HEK293 (cell line): ENCODE results near the gene CLDN16.

Source experiments
- CTCF ChIA-PET: fragments of 350-600 bp; formaldehyde crosslinking; extraction: SDS; loops from one replicate; lab custom pipeline; 2021; ENCODE audit warnings: antibody characterized with exemption; lab: Yijun Ruan, JAX
- POLR2A ChIA-PET: fragments of 300-600 bp; formaldehyde crosslinking; extraction: SDS; loops from one replicate; lab custom pipeline; 2020; ENCODE audit warnings: antibody characterized with exemption, inconsistent platforms; lab: Yijun Ruan, JAX
- H3K27ac ChIP-seq: fragments of 200-500 bp; sonication (Bioruptor generic); 2 replicates; pipeline ENCODE4 v1.5.1; 2014; ENCODE audit warnings: low read depth, low read length, control low read depth, inconsistent platforms; ENCODE audit errors: extremely low read depth
- H3K36me3 ChIP-seq, 2 experiments: fragments of 200-500 bp in 1 of 2; sonication (Bioruptor generic) in 1 of 2; 1 replicate in 1 of 2; 2 replicates in 1 of 2; pipeline ENCODE4 v1.5.1; 2014 to 2017; ENCODE audit warnings: inconsistent platforms in 2 of 2, low read length in 2 of 2; ENCODE audit not compliant: control insufficient read depth in 2 of 2, insufficient read depth in 1 of 2
- H3K4me1 ChIP-seq: fragments of 200-500 bp; sonication (Bioruptor generic); 2 replicates; pipeline ENCODE4 v1.5.1; 2014; ENCODE audit warnings: mild to moderate bottlenecking, low read length, inconsistent platforms; ENCODE audit not compliant: control insufficient read depth, insufficient read depth
- H3K4me3 ChIP-seq: 2 replicates; pipeline ENCODE4 v1.5.1; 2011; ENCODE audit warnings: low read depth, mild to moderate bottlenecking, control low read depth, low read length, moderate library complexity
- H3K9me3 ChIP-seq: fragments of 200-500 bp; sonication (Bioruptor generic); 2 replicates; pipeline ENCODE4 v1.5.1; 2014; ENCODE audit warnings: low read depth, low read length, inconsistent platforms; ENCODE audit not compliant: control insufficient read depth, insufficient read depth
- GLI2 ChIP-seq: fragments of 450-650 bp; formaldehyde crosslinking; IDR thresholded peaks from 2 replicates; pipeline ENCODE4; 2017; ENCODE audit warnings: missing biosample characterization, missing genetic modification characterization, low read depth, borderline replicate concordance
- ZEB2 ChIP-seq: fragments of 450-650 bp; formaldehyde crosslinking; IDR thresholded peaks from 2 replicates; pipeline ENCODE4 v1.5.1; 2016; ENCODE audit warnings: missing biosample characterization, missing genetic modification characterization
- ZNF112 ChIP-seq: fragments of 450-650 bp; formaldehyde crosslinking; IDR thresholded peaks from 2 replicates; pipeline ENCODE4 v1.5.0; 2017; ENCODE audit warnings: missing biosample characterization, missing genetic modification characterization
- ZNF335 ChIP-seq: fragments of 450-650 bp; formaldehyde crosslinking; conservative IDR thresholded peaks from 2 replicates; pipeline ENCODE4 v1.5.1; 2016; ENCODE audit warnings: missing biosample characterization, missing genetic modification characterization
- ZNF350 ChIP-seq: fragments of 450-650 bp; formaldehyde crosslinking; IDR thresholded peaks from 2 replicates; pipeline ENCODE4 v1.5.0; 2017; ENCODE audit warnings: missing biosample characterization, mild to moderate bottlenecking, missing genetic modification characterization
- ZNF366 ChIP-seq: fragments of 450-650 bp; formaldehyde crosslinking; conservative IDR thresholded peaks from 2 replicates; pipeline ENCODE4 v1.5.1; 2016; ENCODE audit warnings: missing biosample characterization, missing genetic modification characterization
- ZNF48 ChIP-seq: fragments of 450-650 bp; formaldehyde crosslinking; IDR thresholded peaks from 2 replicates; pipeline ENCODE4 v1.5.1; 2016; ENCODE audit warnings: missing biosample characterization, missing genetic modification characterization
- ZNF501 ChIP-seq: fragments of 450-650 bp; formaldehyde crosslinking; IDR thresholded peaks from 2 replicates; pipeline ENCODE4 v1.5.1; 2016; ENCODE audit warnings: missing biosample characterization, missing genetic modification characterization
- ZNF544 ChIP-seq: fragments of 450-650 bp; formaldehyde crosslinking; IDR thresholded peaks from 2 replicates; pipeline ENCODE4 v1.5.0; 2017; ENCODE audit warnings: missing biosample characterization, missing genetic modification characterization
- ZNF558 ChIP-seq: fragments of 450-650 bp; formaldehyde crosslinking; IDR thresholded peaks from 2 replicates; pipeline ENCODE4 v1.5.1; 2016; ENCODE audit warnings: missing biosample characterization, missing genetic modification characterization
- ZNF561 ChIP-seq: fragments of 450-650 bp; IDR thresholded peaks from 2 replicates; pipeline ENCODE4 v1.5.1; 2018; ENCODE audit warnings: missing biosample characterization, missing genetic modification characterization, borderline replicate concordance
- ZNF585B ChIP-seq: fragments of 450-650 bp; formaldehyde crosslinking; IDR thresholded peaks from 2 replicates; pipeline ENCODE4 v1.5.1; 2016; ENCODE audit warnings: missing biosample characterization, missing genetic modification characterization
- ZNF596 ChIP-seq: fragments of 450-650 bp; IDR thresholded peaks from 2 replicates; pipeline ENCODE4 v1.5.0; 2018; ENCODE audit warnings: missing biosample characterization, mild to moderate bottlenecking, missing genetic modification characterization, moderate library complexity
- ZNF658 ChIP-seq: fragments of 450-650 bp; formaldehyde crosslinking; IDR thresholded peaks from 2 replicates; pipeline ENCODE4; 2016; ENCODE audit warnings: missing biosample characterization, missing genetic modification characterization
- ZNF747 ChIP-seq: fragments of 450-650 bp; formaldehyde crosslinking; IDR thresholded peaks from 2 replicates; pipeline ENCODE4 v1.5.1; 2016; ENCODE audit warnings: missing biosample characterization, missing genetic modification characterization
- ZNF777 ChIP-seq: fragments of 450-650 bp; formaldehyde crosslinking; IDR thresholded peaks from 2 replicates; pipeline ENCODE4 v1.5.1; 2017; ENCODE audit warnings: missing biosample characterization, missing genetic modification characterization, borderline replicate concordance
- TF ChIP-seq, protein P1 (sequence below): fragments of 450-650 bp; formaldehyde crosslinking; IDR thresholded peaks from 2 replicates; pipeline ENCODE4 v1.5.1; 2016; ENCODE audit warnings: missing biosample characterization, missing genetic modification characterization, borderline replicate concordance
- TF ChIP-seq, protein P2 (sequence below): fragments of 450-650 bp; formaldehyde crosslinking; IDR thresholded peaks from 2 replicates; pipeline ENCODE4 v1.5.1; 2016; ENCODE audit warnings: missing biosample characterization, missing genetic modification characterization, borderline replicate concordance
- TF ChIP-seq, protein P3 (sequence below): fragments of 450-650 bp; formaldehyde crosslinking; conservative IDR thresholded peaks from 2 replicates; pipeline ENCODE4 v1.5.1; 2016; ENCODE audit warnings: low read depth, missing biosample characterization, missing genetic modification characterization

CLDN16 gene

DNA sequence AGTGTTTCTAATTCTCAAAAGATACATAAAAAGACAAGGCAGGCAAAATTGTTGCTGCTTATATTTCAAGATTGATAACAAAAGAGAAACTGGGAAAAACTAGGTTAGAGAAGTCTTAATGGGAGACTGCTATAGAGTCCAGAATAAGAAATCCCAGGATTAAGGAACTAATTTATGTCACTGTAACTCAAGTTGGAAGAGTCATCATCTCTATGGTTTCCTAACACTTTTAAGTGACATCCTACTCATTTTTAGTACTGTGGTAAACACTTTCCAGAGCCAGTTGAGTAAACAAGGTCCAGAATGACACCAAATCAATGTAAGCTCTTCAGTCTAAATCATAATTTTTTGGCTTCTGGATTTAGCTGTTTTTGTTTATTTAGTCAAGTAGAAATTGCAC, 8.0 kb downstream of the CLDN16 start (continued):
- TF ChIP-seq, protein P1, sequence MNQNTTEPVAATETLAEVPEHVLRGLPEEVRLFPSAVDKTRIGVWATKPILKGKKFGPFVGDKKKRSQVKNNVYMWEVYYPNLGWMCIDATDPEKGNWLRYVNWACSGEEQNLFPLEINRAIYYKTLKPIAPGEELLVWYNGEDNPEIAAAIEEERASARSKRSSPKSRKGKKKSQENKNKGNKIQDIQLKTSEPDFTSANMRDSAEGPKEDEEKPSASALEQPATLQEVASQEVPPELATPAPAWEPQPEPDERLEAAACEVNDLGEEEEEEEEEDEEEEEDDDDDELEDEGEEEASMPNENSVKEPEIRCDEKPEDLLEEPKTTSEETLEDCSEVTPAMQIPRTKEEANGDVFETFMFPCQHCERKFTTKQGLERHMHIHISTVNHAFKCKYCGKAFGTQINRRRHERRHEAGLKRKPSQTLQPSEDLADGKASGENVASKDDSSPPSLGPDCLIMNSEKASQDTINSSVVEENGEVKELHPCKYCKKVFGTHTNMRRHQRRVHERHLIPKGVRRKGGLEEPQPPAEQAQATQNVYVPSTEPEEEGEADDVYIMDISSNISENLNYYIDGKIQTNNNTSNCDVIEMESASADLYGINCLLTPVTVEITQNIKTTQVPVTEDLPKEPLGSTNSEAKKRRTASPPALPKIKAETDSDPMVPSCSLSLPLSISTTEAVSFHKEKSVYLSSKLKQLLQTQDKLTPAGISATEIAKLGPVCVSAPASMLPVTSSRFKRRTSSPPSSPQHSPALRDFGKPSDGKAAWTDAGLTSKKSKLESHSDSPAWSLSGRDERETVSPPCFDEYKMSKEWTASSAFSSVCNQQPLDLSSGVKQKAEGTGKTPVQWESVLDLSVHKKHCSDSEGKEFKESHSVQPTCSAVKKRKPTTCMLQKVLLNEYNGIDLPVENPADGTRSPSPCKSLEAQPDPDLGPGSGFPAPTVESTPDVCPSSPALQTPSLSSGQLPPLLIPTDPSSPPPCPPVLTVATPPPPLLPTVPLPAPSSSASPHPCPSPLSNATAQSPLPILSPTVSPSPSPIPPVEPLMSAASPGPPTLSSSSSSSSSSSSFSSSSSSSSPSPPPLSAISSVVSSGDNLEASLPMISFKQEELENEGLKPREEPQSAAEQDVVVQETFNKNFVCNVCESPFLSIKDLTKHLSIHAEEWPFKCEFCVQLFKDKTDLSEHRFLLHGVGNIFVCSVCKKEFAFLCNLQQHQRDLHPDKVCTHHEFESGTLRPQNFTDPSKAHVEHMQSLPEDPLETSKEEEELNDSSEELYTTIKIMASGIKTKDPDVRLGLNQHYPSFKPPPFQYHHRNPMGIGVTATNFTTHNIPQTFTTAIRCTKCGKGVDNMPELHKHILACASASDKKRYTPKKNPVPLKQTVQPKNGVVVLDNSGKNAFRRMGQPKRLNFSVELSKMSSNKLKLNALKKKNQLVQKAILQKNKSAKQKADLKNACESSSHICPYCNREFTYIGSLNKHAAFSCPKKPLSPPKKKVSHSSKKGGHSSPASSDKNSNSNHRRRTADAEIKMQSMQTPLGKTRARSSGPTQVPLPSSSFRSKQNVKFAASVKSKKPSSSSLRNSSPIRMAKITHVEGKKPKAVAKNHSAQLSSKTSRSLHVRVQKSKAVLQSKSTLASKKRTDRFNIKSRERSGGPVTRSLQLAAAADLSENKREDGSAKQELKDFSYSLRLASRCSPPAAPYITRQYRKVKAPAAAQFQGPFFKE (tag by site-specific recombination): no peak
- TF ChIP-seq ZNF658 (tag by site-specific recombination) (no peak), ZNF561 (tag by site-specific recombination) (no peak)
- TF ChIP-seq, all 188 proteins: peak for 0

DNA sequence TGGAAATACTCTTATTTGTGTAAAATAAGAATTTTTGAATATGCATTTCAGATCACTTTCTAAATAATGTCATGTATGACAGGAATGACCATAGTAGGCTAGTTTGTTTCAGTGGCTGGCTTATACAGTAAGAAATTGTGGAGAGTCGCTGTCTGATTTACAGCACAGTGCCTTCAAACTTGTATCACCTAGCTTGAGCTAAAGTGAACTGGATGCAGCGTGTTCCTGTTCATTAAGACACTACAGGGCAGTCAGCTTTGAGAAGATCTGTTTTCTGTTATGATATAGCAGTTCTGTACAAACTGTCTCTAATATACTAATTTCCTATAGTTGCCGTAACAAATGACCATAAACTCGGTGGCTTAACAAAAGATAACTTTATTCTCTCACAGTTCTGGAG, 9.9 kb downstream of the CLDN16 start:
- no peaks in the 10 kb centered on the region for H3K36me3 ChIP-seq
- H3K27ac ChIP-seq: no peak overlapping the region
- no peaks in the 10 kb centered on the region for H3K9me3 ChIP-seq
- CTCF ChIA-PET: interaction anchor here (0.7 kb wide), 1 partner anchor 41 kb away, joined by 3 read pairs; no protein-coding TSS in a partner anchor
- no peak overlapping the region for H3K4me3 ChIP-seq
- TF ChIP-seq GLI2: no peak
- no peak for TF ChIP-seq ZNF558
- TF ChIP-seq ZEB2 (tag by site-specific recombination): no peak
- no peak for TF ChIP-seq ZNF777 (tag by site-specific recombination)
- TF ChIP-seq, all 188 proteins: peak for 0
- no peaks in the 10 kb centered on the region for H3K4me1 ChIP-seq
- POLR2A ChIA-PET: no interaction called here

DNA sequence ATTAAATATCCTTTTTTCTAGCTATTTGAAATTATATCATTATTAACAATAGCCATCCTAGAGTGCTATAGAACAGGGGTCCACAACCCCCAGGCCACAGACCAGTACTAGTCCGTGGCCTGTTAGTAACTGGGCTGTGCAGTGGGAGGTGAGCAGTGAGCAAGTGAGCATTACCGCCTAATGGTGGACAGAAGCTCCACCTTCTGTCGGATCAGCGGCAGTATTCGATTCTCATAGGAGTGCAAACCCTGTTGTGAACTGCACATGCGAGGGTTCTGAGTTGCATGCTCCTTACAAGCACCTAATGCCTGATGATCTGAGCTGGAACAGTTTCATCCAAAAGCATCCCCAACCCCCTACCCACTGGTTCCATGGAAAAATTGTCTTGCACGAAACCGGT, 11.7 kb downstream of the CLDN16 start:
- ChIA-PET CTCF (interaction anchor here (0.8 kb wide), 1 partner anchor 434 kb away, joined by 3 read pairs; no protein-coding TSS in a partner anchor), POLR2A (no interaction called here)
- TF ChIP-seq ZNF544 (tag by site-specific recombination) (no peak), ZNF335 (tag by site-specific recombination) (no peak), ZNF366 (tag by site-specific recombination) (no peak), ZNF48 (no peak), ZNF501 (tag by site-specific recombination) (no peak), ZNF350 (tag by site-specific recombination) (no peak), ZNF747 (no peak), ZNF596 (tag by site-specific recombination) (no peak), ZNF585B (tag by site-specific recombination) (no peak), ZNF112 (tag by site-specific recombination) (no peak)
- TF ChIP-seq, protein P2, sequence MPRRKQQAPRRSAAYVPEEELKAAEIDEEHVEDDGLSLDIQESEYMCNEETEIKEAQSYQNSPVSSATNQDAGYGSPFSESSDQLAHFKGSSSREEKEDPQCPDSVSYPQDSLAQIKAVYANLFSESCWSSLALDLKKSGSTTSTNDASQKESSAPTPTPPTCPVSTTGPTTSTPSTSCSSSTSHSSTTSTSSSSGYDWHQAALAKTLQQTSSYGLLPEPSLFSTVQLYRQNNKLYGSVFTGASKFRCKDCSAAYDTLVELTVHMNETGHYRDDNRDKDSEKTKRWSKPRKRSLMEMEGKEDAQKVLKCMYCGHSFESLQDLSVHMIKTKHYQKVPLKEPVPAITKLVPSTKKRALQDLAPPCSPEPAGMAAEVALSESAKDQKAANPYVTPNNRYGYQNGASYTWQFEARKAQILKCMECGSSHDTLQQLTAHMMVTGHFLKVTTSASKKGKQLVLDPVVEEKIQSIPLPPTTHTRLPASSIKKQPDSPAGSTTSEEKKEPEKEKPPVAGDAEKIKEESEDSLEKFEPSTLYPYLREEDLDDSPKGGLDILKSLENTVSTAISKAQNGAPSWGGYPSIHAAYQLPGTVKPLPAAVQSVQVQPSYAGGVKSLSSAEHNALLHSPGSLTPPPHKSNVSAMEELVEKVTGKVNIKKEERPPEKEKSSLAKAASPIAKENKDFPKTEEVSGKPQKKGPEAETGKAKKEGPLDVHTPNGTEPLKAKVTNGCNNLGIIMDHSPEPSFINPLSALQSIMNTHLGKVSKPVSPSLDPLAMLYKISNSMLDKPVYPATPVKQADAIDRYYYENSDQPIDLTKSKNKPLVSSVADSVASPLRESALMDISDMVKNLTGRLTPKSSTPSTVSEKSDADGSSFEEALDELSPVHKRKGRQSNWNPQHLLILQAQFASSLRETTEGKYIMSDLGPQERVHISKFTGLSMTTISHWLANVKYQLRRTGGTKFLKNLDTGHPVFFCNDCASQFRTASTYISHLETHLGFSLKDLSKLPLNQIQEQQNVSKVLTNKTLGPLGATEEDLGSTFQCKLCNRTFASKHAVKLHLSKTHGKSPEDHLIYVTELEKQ: no peak
- TF ChIP-seq, protein P3, sequence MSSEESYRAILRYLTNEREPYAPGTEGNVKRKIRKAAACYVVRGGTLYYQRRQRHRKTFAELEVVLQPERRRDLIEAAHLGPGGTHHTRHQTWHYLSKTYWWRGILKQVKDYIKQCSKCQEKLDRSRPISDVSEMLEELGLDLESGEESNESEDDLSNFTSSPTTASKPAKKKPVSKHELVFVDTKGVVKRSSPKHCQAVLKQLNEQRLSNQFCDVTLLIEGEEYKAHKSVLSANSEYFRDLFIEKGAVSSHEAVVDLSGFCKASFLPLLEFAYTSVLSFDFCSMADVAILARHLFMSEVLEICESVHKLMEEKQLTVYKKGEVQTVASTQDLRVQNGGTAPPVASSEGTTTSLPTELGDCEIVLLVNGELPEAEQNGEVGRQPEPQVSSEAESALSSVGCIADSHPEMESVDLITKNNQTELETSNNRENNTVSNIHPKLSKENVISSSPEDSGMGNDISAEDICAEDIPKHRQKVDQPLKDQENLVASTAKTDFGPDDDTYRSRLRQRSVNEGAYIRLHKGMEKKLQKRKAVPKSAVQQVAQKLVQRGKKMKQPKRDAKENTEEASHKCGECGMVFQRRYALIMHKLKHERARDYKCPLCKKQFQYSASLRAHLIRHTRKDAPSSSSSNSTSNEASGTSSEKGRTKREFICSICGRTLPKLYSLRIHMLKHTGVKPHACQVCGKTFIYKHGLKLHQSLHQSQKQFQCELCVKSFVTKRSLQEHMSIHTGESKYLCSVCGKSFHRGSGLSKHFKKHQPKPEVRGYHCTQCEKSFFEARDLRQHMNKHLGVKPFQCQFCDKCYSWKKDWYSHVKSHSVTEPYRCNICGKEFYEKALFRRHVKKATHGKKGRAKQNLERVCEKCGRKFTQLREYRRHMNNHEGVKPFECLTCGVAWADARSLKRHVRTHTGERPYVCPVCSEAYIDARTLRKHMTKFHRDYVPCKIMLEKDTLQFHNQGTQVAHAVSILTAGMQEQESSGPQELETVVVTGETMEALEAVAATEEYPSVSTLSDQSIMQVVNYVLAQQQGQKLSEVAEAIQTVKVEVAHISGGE: no peak

More for the DNA sequence above, 11.7 kb downstream of the CLDN16 start:
- H3K27ac ChIP-seq: no peak overlapping the region
- H3K4me1 ChIP-seq: no peaks in the 10 kb centered on the region
- H3K36me3 ChIP-seq: no peaks in the 10 kb centered on the region
- H3K4me3 ChIP-seq: no peak overlapping the region
- H3K9me3 ChIP-seq: no peaks in the 10 kb centered on the region
